GM12875 (cell line): ENCODE data around the gene C2orf42.
A peak's percentile ranks its signal among the peaks of the same experiment; 100 is the strongest.
"Not testable (repeated sequence)": the region's sequence is repeated elsewhere in the genome, so short reads cannot be mapped to it uniquely, and the experiment has no call there.

Source experiments
- H3K4me3 ChIP-seq: one replicate; pipeline ENCODE4 v1.5.1; 2011; ENCODE audit warnings: low read depth, low read length, control low read depth
- TF ChIP-seq, protein P1 (sequence below): IDR thresholded peaks from 2 replicates; pipeline ENCODE4 v1.5.1; 2011; ENCODE audit warnings: low read depth, mild to moderate bottlenecking, control low read depth, inconsistent platforms, low read length, moderate library complexity, borderline replicate concordance; ENCODE audit not compliant: insufficient read depth

The C2orf42 gene

DNA sequence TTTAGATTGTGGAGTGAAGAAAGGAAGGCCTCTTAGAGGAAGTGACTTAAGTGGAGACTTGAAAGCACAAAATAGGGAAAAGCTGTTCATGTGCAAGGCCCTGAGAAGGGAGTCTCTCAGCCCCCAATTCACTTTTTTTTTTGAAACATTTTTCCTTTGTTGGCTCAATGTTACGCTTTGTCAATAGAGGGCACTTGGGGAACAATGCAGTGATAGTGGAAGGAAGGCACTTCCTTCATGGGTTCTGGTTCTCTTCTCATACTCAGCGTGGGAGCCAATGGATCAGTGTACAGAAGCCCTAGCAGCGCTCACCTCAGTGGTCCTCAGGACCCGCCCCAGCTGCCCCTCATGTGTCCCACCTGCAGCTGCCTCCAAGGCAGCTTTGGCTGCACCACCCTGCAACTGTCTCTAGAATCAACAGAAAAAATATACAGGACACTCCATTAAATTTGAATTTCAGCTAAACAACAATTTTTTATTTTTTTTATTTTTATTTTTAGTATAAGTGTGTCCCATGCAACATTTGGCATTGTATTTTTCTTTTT is 8.6 kb upstream of the C2orf42 start:
- H3K4me3 ChIP-seq = no peak overlapping the region
- TF ChIP-seq, protein P1, sequence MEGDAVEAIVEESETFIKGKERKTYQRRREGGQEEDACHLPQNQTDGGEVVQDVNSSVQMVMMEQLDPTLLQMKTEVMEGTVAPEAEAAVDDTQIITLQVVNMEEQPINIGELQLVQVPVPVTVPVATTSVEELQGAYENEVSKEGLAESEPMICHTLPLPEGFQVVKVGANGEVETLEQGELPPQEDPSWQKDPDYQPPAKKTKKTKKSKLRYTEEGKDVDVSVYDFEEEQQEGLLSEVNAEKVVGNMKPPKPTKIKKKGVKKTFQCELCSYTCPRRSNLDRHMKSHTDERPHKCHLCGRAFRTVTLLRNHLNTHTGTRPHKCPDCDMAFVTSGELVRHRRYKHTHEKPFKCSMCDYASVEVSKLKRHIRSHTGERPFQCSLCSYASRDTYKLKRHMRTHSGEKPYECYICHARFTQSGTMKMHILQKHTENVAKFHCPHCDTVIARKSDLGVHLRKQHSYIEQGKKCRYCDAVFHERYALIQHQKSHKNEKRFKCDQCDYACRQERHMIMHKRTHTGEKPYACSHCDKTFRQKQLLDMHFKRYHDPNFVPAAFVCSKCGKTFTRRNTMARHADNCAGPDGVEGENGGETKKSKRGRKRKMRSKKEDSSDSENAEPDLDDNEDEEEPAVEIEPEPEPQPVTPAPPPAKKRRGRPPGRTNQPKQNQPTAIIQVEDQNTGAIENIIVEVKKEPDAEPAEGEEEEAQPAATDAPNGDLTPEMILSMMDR = no peak

DNA sequence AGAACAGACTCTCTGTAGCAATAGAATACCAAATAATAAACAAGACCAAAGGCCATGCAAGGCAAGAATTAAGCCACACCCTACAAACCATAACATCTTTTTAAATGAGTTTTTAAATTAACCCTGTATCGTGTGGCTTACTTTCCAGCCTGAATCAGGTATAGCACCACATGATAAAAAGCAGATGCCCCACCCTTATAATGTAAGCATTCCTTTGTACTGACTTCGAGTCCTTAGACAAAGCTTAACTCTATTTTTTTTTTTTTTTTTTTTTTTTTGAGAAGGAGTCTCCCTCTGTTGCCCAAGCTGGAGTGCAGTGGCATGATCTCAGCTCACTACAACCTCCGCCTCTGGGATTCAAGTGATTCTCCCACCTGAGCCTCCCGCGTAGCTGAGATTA is 1.7 kb upstream of the C2orf42 start:
- TF ChIP-seq, protein P1 = no peak
- H3K4me3 ChIP-seq = no peak overlapping the region

DNA sequence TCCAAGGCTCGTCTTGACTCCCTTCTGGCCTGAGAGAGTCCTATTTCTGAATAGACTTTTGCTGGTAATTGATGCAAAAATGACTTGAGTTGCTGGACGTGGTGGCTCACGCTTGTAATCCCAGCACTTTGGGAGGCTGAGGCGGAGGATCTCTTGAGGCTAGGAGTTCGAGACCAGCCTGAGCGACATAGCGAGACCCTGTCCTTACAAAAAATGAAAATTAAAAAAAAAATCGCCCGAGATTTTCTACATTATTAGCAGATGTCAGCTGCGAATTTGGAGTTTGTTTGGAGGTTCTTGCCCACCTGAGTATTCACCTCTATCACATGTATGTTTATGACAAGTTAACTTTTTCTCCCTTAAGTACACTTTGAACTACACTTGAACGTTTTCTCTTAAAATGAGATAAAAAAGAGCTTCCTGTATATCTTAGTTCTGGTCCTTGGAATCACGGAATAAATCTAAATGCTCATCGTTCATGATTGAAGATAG is 471 bp upstream of the C2orf42 start:
- TF ChIP-seq, protein P1 = no peak
- H3K4me3 ChIP-seq = peak overlapping the region; percentile 31

DNA sequence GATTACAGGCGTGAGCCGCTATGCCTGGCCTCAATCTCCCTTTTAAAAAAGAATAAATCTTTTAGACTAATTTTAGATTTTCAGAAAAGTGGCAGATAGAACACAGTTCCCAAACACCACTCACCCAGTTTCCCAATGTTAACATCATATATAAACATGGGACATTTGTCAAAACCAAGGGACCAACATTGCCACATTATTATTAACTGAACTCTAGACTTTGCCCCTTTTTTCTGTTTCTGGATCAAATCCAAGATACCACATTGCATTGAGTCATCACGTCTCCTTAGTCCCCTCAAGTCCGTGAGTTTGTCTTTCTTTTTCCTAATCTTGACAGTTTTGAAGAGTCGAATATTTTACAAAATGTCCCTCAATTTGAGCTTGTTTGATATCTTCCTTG is 2.4 kb downstream of the C2orf42 start:
- no peak overlapping the region for H3K4me3 ChIP-seq
- TF ChIP-seq, protein P1 = no peak

DNA sequence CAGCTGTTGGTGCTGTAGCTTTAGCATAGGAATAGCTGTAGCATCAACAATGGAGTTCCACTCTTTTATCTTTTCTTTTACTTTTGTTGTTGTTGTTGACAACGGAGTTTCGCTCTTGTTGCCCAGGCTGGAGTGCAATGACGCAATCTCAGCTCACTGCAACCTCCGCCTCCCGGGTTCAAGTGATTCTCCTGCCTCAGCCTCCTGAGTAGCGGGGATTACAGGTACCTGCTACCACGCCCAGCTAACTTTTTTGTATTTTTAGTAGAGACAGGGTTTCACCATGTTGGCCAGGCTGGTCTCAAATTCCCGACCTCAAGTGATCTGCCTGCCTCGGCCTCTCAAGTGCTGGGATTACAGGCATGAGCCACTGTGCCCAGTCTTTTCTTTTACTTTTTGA is 3.6 kb downstream of the C2orf42 start:
- H3K4me3 ChIP-seq = not testable (repeated sequence)

DNA sequence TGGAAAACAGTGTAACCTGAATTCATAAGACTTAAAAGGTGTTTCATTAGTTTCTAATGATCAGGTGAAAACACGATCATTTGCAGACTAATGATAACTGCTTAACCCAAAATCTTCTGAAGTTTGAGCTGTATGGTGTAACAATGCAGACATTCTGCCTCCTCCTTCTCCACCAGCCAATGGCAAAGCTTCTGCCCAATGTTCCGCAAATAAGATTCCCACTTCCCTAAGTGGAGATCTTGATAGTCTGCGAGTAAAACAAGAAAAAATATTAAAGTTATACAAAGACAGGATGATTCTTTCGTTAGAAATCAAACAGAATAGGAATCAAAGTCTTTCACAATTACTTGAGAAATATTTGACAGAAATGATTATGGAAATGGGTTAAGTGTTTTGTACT is 8.1 kb downstream of the C2orf42 start:
- TF ChIP-seq, protein P1 = no peak
- no peak overlapping the region for H3K4me3 ChIP-seq

DNA sequence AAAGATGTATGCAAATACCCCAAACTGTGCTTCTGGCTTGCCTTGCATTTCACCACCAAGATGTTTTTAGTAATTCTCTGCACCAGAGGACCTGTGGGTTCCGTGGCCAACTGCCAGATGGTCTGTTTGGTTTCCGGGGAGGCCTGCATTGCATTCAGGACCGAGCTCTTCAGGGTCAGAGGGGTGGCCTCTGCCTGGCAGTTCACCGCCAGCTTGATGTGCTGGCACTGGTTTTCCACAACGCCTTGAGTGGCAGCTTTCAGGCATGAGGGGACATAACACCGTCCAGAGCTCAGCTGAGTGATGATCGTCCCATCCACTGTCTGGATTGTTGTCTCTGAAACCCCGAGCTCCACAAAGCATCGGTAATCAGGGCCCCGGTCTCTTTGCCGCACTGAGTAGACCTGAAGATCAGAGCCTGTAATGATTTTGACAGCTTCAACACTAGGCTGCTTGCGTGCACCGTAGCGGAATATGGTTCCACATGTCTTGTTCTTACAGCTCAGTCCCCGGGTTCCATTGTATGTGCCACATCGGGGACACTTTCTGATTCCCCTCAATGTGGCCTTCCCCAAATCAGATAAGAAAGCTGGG is 9.4 kb downstream of the C2orf42 start:
- TF ChIP-seq, protein P1 = no peak
- H3K4me3 ChIP-seq = no peak overlapping the region
